Astrocyte of the spinal cord (primary cell): Measurements from ENCODE around the gene TOP1.

ENCODE experiments used
- DNase-seq: peaks from one replicate; pipeline ENCODE4 v3.0.0; 2011; ENCODE audit warnings: low read depth, low spot score
- H3K4me3 ChIP-seq: 2 replicates; pipeline ENCODE4 v1.5.1; 2011; ENCODE audit warnings: low read depth, mild to moderate bottlenecking, low read length, moderate library complexity
- CTCF ChIP-seq: IDR thresholded peaks from 2 replicates; pipeline ENCODE4 v1.5.1; 2012; ENCODE audit warnings: low read depth, mild to moderate bottlenecking, low read length, inconsistent platforms
- in situ Hi-C: cut with HindIII; loops from 2 replicates; pipeline ENCODE4 v1.10.0; 2017; ENCODE audit warnings: low sequenced_read_pairs

TOP1 gene

GRCh38 chr20:41094353-41095055 is 65.9 kb downstream of the TOP1 start:
- peak; percentile 29 for DNase-seq
- in situ Hi-C loops = no loop called here
- TF ChIP-seq CTCF = no peak
- H3K4me3 ChIP-seq = no peak overlapping the region

GRCh38 chr20:41095110-41095969 is 66.7 kb downstream of the TOP1 start:
- peak; percentile 76 for TF ChIP-seq CTCF
- peak; percentile 71 for DNase-seq
- in situ Hi-C loops = no loop called here
- no peak overlapping the region for H3K4me3 ChIP-seq

GRCh38 chr20:41098703-41099250 is 70.2 kb downstream of the TOP1 start:
- no peak for TF ChIP-seq CTCF
- DNase-seq = no peak
- in situ Hi-C loops = no loop called here
- no peak overlapping the region for H3K4me3 ChIP-seq

- DNase-seq = no peak
- no peak for TF ChIP-seq CTCF
- no peak overlapping the region for H3K4me3 ChIP-seq
- in situ Hi-C loops = no loop called here
Measured at GRCh38 chr20:41100001-41100480, 71.4 kb downstream of the TOP1 start.

GRCh38 chr20:41101660-41102059 is 73.0 kb downstream of the TOP1 start:
- DNase-seq = no peak
- H3K4me3 ChIP-seq = no peak overlapping the region
- TF ChIP-seq CTCF = no peak
- in situ Hi-C loops = no loop called here

GRCh38 chr20:41108531-41108930 is 79.9 kb downstream of the TOP1 start:
- in situ Hi-C loops = no loop called here
- DNase-seq = no peak
- no peak overlapping the region for H3K4me3 ChIP-seq
- TF ChIP-seq CTCF = no peak
